HG02938 (cell line): ENCODE results near the gene KRTAP15-1.

Experiments used
- ATAC-seq: cut with Tn5 transposase; IDR thresholded peaks from one replicate; pipeline ENCODE4 v1.9.1; 2021; ENCODE audit warnings: mild to moderate bottlenecking, moderate library complexity; ENCODE audit not compliant: unreplicated experiment

KRTAP15-1 gene

DNA sequence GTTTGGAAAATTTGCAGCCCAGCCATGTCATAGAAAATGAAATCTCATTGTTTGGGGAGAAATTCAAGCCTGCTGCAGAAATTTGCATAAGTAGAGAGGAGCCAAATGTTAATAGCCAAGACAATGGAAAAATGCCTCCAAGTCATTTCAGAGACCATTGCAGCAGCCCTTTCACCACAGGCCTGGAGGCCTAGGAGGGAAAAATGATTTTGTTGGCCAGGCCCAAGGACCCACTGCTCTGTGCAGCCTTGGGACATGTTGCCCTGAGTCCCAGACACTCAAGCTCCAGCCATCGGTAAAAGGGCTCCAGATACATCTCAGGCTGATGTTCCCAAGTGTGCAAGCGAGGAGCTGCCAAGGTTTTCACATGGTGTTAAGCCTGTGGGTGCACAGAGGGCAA is 46.1 kb downstream of the KRTAP15-1 start:
- ATAC-seq = no peak

- no peak for ATAC-seq
Observed at GRCh38 chr21:30487336-30487735, 47.3 kb downstream of the KRTAP15-1 start, which contains the start of gene KRTAP19-2. Gene KRTAP19-2 (minus strand): TSS chr21:30487436. CDS start chr21:30487348, 88 bp downstream.
